ENCODE measurements around the gene TMEM62.
A peak's percentile ranks its signal among the peaks of the same experiment; 100 is the strongest.

DNA sequence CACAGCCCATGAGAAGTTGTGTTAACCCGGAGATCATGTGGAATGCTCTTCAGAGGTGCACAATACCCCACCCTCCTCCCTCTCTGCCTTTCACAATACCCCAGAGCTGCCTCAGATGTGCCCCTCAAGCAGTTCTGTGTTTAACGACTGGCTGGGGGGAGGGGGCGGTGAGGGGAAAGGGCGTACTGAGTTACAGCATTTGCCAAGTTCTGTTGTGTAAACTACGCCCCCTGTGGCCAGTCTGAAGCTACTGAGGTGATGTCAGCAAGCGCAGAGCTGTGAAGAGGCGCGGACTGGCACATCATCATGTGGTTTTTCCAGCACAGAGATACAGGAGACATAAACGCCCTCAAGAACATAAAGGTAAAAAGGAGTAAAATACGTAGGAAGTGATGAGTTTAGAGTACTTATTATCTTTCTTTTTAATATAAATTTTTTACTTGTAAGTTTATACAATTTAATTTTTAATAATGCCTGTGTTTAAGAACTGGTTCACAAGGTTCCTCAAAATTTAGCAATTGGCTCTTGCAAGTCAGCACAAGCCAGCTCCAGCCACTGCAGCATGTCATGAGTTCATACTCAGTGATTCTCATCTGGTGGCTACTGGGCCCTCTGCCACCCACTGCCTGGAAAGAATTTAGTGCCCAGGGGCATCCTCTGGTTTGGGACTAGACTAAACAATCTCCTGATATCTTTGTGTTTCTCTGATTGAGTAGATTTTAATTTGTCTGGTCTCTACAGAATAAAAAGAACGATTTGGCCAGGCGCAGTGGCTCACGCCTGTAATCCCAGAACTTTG, 85.7 kb downstream of the TMEM62 start:
- TF ChIP-seq, protein P1, sequence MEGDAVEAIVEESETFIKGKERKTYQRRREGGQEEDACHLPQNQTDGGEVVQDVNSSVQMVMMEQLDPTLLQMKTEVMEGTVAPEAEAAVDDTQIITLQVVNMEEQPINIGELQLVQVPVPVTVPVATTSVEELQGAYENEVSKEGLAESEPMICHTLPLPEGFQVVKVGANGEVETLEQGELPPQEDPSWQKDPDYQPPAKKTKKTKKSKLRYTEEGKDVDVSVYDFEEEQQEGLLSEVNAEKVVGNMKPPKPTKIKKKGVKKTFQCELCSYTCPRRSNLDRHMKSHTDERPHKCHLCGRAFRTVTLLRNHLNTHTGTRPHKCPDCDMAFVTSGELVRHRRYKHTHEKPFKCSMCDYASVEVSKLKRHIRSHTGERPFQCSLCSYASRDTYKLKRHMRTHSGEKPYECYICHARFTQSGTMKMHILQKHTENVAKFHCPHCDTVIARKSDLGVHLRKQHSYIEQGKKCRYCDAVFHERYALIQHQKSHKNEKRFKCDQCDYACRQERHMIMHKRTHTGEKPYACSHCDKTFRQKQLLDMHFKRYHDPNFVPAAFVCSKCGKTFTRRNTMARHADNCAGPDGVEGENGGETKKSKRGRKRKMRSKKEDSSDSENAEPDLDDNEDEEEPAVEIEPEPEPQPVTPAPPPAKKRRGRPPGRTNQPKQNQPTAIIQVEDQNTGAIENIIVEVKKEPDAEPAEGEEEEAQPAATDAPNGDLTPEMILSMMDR (conservative IDR thresholded peaks at IDR 0.05; ENCODE audit: low read length), result peak; percentile 40; the same call in 1 of the 2 replicates
- no peak for TF ChIP-seq EZH2phosphoT487 (IDR thresholded peaks at IDR 0.05; ENCODE audit: borderline replicate concordance)
